IMR-90 (cell line): ENCODE results near the gene CDC26. TPM values are rescaled to one million over a fixed set of nuclear protein-coding genes. Genes with fewer than 3 reads are reported as not detected.

Source experiments
- ATAC-seq: fragments of 200-7000 bp; cut with Tn5 transposase; 2 replicates; pipeline ENCODE4 v1.9.1; 2020; ENCODE audit warnings: low read depth, mild to moderate bottlenecking, moderate library complexity
- BruUV-seq: library from RNA; stranded (reverse); fragments of 400-500 nt; replicated peaks from 2 replicates; lab custom pipeline; 2021; lab: Mats Ljungman, UMichigan
- CTCF ChIA-PET: fragments of 300-600 bp; formaldehyde crosslinking; extraction: SDS; loops from one replicate; lab custom pipeline; 2021; ENCODE audit warnings: antibody characterized with exemption; lab: Yijun Ruan, JAX
- POLR2A ChIA-PET: fragments of 300-600 bp; sonication (Branson Sonifier 250); formaldehyde crosslinking; loops from one replicate; lab custom pipeline; 2022; ENCODE audit warnings: antibody characterized with exemption; ENCODE audit not compliant: unreplicated experiment; lab: Charles Lee
- DNase-seq: peaks from one replicate; pipeline ENCODE4 v3.0.0; 2013
- H2AFZ ChIP-seq: replicated peaks from 2 replicates; pipeline ENCODE3; 2013; ENCODE audit warnings: low read length, mild to moderate bottlenecking; ENCODE audit not compliant: poor library complexity
- H2AK5ac ChIP-seq: 2 replicates; pipeline ENCODE4 v1.6.1; 2013; ENCODE audit warnings: low read depth, low read length, inconsistent platforms
- H2AK9ac ChIP-seq: replicated peaks from 2 replicates; pipeline ENCODE3; 2013; ENCODE audit warnings: mild to moderate bottlenecking, low read depth, low read length, moderate library complexity; ENCODE audit not compliant: poor library complexity
- H2BK120ac ChIP-seq: 2 replicates; pipeline ENCODE4 v1.6.1; 2013; ENCODE audit warnings: low read depth, low read length, inconsistent platforms
- H2BK15ac ChIP-seq: 3 replicates; pipeline ENCODE4 v1.6.1; 2013; ENCODE audit warnings: low read depth, low read length, inconsistent platforms
- H2BK20ac ChIP-seq: 2 replicates; pipeline ENCODE4 v1.6.1; 2013; ENCODE audit warnings: low read depth, mild to moderate bottlenecking, inconsistent platforms, low read length, moderate library complexity
- H2BK5ac ChIP-seq: 2 replicates; pipeline ENCODE4 v1.6.1; 2013; ENCODE audit warnings: mild to moderate bottlenecking, low read depth, low read length, inconsistent platforms; ENCODE audit not compliant: poor library complexity, severe bottlenecking
- H3K14ac ChIP-seq: replicated peaks from 2 replicates; pipeline ENCODE4 v1.6.1; 2013; ENCODE audit warnings: low read depth, low read length, inconsistent platforms
- H3K18ac ChIP-seq: 2 replicates; pipeline ENCODE4 v1.6.1; 2013; ENCODE audit warnings: low read depth, low read length, control low read depth
- H3K23ac ChIP-seq: 2 replicates; pipeline ENCODE4 v1.6.1; 2013; ENCODE audit warnings: low read depth, low read length, inconsistent platforms
- H3K27ac ChIP-seq: 2 replicates; pipeline ENCODE4 v1.5.1; 2013; ENCODE audit warnings: mild to moderate bottlenecking, control low read depth, low read length; ENCODE audit not compliant: insufficient read depth
- H3K27me3 ChIP-seq: 2 replicates; pipeline ENCODE4 v1.6.1; 2013; ENCODE audit warnings: low read length; ENCODE audit not compliant: control insufficient read depth, insufficient read depth
- H3K36me3 ChIP-seq: 2 replicates; pipeline ENCODE4 v1.6.1; 2013; ENCODE audit warnings: low read length, mixed read lengths; ENCODE audit not compliant: control insufficient read depth, insufficient read depth
- H3K4ac ChIP-seq: 2 replicates; pipeline ENCODE4 v1.6.1; 2013; ENCODE audit warnings: low read depth, low read length, inconsistent platforms
- H3K4me1 ChIP-seq: 2 replicates; pipeline ENCODE4 v1.6.1; 2013; ENCODE audit warnings: low read length, mixed read lengths; ENCODE audit not compliant: control insufficient read depth, insufficient read depth
- H3K4me2 ChIP-seq: 2 replicates; pipeline ENCODE4 v1.6.1; 2013; ENCODE audit warnings: low read depth, mild to moderate bottlenecking, control low read depth, low read length, moderate library complexity
- H3K4me3 ChIP-seq: 2 replicates; pipeline ENCODE4 v1.5.1; 2013; ENCODE audit warnings: low read depth, mild to moderate bottlenecking, control low read depth, low read length, moderate library complexity; ENCODE audit not compliant: insufficient read depth
- H3K56ac ChIP-seq: 2 replicates; pipeline ENCODE4 v1.6.1; 2013; ENCODE audit warnings: low read length, inconsistent platforms; ENCODE audit not compliant: insufficient read depth; ENCODE audit errors: extremely low read depth
- H3K79me1 ChIP-seq, 2 experiments: 2 replicates each; pipeline ENCODE4 v1.6.1; 2013; ENCODE audit warnings: low read length in 2 of 2, inconsistent platforms in 1 of 2, low read depth in 1 of 2
- H3K9ac ChIP-seq: 2 replicates; pipeline ENCODE4 v1.6.1; 2013; ENCODE audit warnings: low read depth, low read length, control low read depth
- H3K9me1 ChIP-seq: 2 replicates; pipeline ENCODE4 v1.6.1; 2013; ENCODE audit warnings: low read length, inconsistent platforms; ENCODE audit not compliant: insufficient read depth
- H3K9me3 ChIP-seq: 2 replicates; pipeline ENCODE4 v1.6.1; 2013; ENCODE audit warnings: low read length; ENCODE audit not compliant: control insufficient read depth, insufficient read depth
- H4K20me1 ChIP-seq: 2 replicates; pipeline ENCODE4 v1.6.1; 2013; ENCODE audit warnings: low read length, inconsistent platforms; ENCODE audit not compliant: insufficient read depth
- H4K5ac ChIP-seq: 2 replicates; pipeline ENCODE4 v1.6.1; 2013; ENCODE audit warnings: mild to moderate bottlenecking, low read depth, low read length, control low read depth
- H4K8ac ChIP-seq, 2 experiments: 2 replicates each; pipeline ENCODE4 v1.6.1; 2013; ENCODE audit warnings: low read depth in 2 of 2, low read length in 2 of 2, control low read depth in 1 of 2, inconsistent platforms in 1 of 2
- H4K91ac ChIP-seq: 2 replicates; pipeline ENCODE4 v1.6.1; 2013; ENCODE audit warnings: low read depth, low read length, inconsistent platforms; ENCODE audit not compliant: insufficient read depth
- BHLHE40 ChIP-seq: fragments of 150-350 bp; IDR thresholded peaks from 2 replicates; pipeline ENCODE4 v1.6.1; 2016; ENCODE audit warnings: mild to moderate bottlenecking, low read depth, low read length
- CEBPB ChIP-seq: IDR thresholded peaks from 2 replicates; pipeline ENCODE4 v1.6.1; 2012; ENCODE audit warnings: low read depth, low read length, improper control_type of control experiment
- ELK1 ChIP-seq: fragments of 150-350 bp; IDR thresholded peaks from 2 replicates; pipeline ENCODE4 v1.6.1; 2016; ENCODE audit warnings: low read depth, mild to moderate bottlenecking, low read length, moderate library complexity, borderline replicate concordance
- FOS ChIP-seq: fragments of 150-350 bp; IDR thresholded peaks from 2 replicates; pipeline ENCODE4 v1.6.1; 2016; ENCODE audit warnings: low read depth, low read length
- MAFK ChIP-seq: IDR thresholded peaks from 2 replicates; pipeline ENCODE4 v1.6.1; 2012; ENCODE audit warnings: low read depth, low read length, improper control_type of control experiment
- MXI1 ChIP-seq: IDR thresholded peaks from 2 replicates; pipeline ENCODE4 v1.6.1; 2012; ENCODE audit warnings: low read depth, mild to moderate bottlenecking, low read length, moderate library complexity, borderline replicate concordance
- WGBS, 2 experiments: methylation state at CpG; one replicate each; pipeline versions ENCODE4 v1.1.5 to v1.1.7; 2013; ENCODE audit warnings: missing lambda C conversion rate in 2 of 2; ENCODE audit not compliant: insufficient read length in 1 of 2; ENCODE audit errors: extremely low coverage in 2 of 2; 5-methylcytosine and 5-hydroxymethylcytosine counted together
- dilution Hi-C: fragments of 300-500 bp; cut with HindIII; formaldehyde crosslinking; loops from one replicate; pipeline ENCODE4 v1.14.3; 2018; ENCODE audit warnings: low sequenced_read_pairs; ENCODE audit not compliant: unreplicated experiment
- in situ Hi-C: fragments of 300-500 bp; cut with MboI; formaldehyde crosslinking; loops from 3 replicates; pipeline ENCODE4 v1.14.3; 2019; ENCODE audit warnings: low sequenced_read_pairs, inconsistent platforms, mixed read lengths
- intact Hi-C: fragments of 100-400 bp; cut with micrococcal nuclease; formaldehyde crosslinking; loops from 2 replicates; pipeline ENCODE4 v1.10.0; 2022
- polyA plus RNA-seq, 3 experiments: library from polyadenylated mRNA; depleted of rRNA; stranded (reverse); fragments of >200 nt; gene quantifications; 2 replicates each; pipeline ENCODE4 v1.2.3, GENCODE V29; 2012; ENCODE audit warnings: low replicate concordance in 1 of 3
- total RNA-seq: library from RNA; depleted of rRNA; stranded (reverse); fragments of >200 nt; gene quantifications from 2 replicates; pipeline ENCODE4 v1.2.3, GENCODE V29; 2012
- TF ChIP-seq, protein P1 (sequence below): conservative IDR thresholded peaks from 2 replicates; pipeline ENCODE4 v1.5.1; 2012; ENCODE audit warnings: mild to moderate bottlenecking, low read depth, low read length, improper control_type of control experiment

Gene CDC26
- total and polyA plus RNA-seq, 2 of the 4 experiments (the other 2 are of a cell fraction), result 16.5 to 32.7 TPM

GRCh38 chr9:113241161-113241560 lies 34.2 kb downstream of the CDC26 start:
- Histone ChIP-seq H3K27ac (no peak overlapping the region), H2AK5ac (no peak overlapping the region), H2BK20ac (no peak overlapping the region), H3K56ac (no peak overlapping the region), H3K4me2 (no peak overlapping the region), H3K4me3 (no peak overlapping the region), H3K4me1 (no peaks in the 10 kb centered on the region), H3K18ac (no peak overlapping the region), H2AFZ (no peak overlapping the region), H3K9me3 (no peaks in the 10 kb centered on the region), H3K4ac (no peak overlapping the region), H3K27me3 (no peaks in the 10 kb centered on the region), H3K9ac (no peak overlapping the region), H4K8ac (no peak overlapping the region), H2AK9ac (no peak overlapping the region), H2BK5ac (no peak overlapping the region), H2BK120ac (no peak overlapping the region), H3K14ac (no peak overlapping the region), H3K9me1 (no peaks in the 10 kb centered on the region), H3K36me3 (no peaks in the 10 kb centered on the region), H3K79me1 (peaks cover 28 to 56% of the 10 kb centered on the region in 2 experiments), H4K91ac (no peak overlapping the region), H2BK15ac (no peak overlapping the region), H4K20me1 (peaks cover 41% of the 10 kb centered on the region), H3K23ac (no peak overlapping the region), H4K5ac (no peak overlapping the region)
- BruUV-seq, result no TSS peak
- no peak for ATAC-seq
- in situ Hi-C loops, result no loop called here
- no peak for TF ChIP-seq FOS
- no peak for TF ChIP-seq MXI1
- TF ChIP-seq MAFK, result no peak
- no peak for TF ChIP-seq BHLHE40
- TF ChIP-seq CEBPB, result no peak
- no peak for TF ChIP-seq ELK1
- TF ChIP-seq, protein P1, sequence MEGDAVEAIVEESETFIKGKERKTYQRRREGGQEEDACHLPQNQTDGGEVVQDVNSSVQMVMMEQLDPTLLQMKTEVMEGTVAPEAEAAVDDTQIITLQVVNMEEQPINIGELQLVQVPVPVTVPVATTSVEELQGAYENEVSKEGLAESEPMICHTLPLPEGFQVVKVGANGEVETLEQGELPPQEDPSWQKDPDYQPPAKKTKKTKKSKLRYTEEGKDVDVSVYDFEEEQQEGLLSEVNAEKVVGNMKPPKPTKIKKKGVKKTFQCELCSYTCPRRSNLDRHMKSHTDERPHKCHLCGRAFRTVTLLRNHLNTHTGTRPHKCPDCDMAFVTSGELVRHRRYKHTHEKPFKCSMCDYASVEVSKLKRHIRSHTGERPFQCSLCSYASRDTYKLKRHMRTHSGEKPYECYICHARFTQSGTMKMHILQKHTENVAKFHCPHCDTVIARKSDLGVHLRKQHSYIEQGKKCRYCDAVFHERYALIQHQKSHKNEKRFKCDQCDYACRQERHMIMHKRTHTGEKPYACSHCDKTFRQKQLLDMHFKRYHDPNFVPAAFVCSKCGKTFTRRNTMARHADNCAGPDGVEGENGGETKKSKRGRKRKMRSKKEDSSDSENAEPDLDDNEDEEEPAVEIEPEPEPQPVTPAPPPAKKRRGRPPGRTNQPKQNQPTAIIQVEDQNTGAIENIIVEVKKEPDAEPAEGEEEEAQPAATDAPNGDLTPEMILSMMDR, result no peak
- ChIA-PET POLR2A (interaction anchor here (0.7 kb wide), 1 partner anchor 13 kb away, joined by 8 read pairs; no protein-coding TSS in a partner anchor), CTCF (interaction anchor here (0.7 kb wide), 1 partner anchor 322 kb away, joined by 4 read pairs; no protein-coding TSS in a partner anchor)
- no CpG with 5 or more reads among the region's 2 CpGs for WGBS, 2 experiments
- DNase-seq, result no peak
- dilution Hi-C loops, result no loop called here
- intact Hi-C loops, result no loop called here
